Activated CD8-positive, alpha-beta memory T cell treated with anti-CD3 and anti-CD28 coated beads, Interleukin-2, amount 50 U/mL, for 24 hours (primary cell): ENCODE data around the gene SLK.

Experiments used
- DNase-seq: peaks from one replicate; pipeline ENCODE4 v3.0.0-alpha.2; 2020; ENCODE audit errors: extremely low read depth

Gene SLK

GRCh38 chr10:103941801-103942200 lies 25.1 kb upstream of the SLK start:
- no peak for DNase-seq

GRCh38 chr10:103942866-103943265 lies 24.1 kb upstream of the SLK start:
- DNase-seq, result no peak

DNA sequence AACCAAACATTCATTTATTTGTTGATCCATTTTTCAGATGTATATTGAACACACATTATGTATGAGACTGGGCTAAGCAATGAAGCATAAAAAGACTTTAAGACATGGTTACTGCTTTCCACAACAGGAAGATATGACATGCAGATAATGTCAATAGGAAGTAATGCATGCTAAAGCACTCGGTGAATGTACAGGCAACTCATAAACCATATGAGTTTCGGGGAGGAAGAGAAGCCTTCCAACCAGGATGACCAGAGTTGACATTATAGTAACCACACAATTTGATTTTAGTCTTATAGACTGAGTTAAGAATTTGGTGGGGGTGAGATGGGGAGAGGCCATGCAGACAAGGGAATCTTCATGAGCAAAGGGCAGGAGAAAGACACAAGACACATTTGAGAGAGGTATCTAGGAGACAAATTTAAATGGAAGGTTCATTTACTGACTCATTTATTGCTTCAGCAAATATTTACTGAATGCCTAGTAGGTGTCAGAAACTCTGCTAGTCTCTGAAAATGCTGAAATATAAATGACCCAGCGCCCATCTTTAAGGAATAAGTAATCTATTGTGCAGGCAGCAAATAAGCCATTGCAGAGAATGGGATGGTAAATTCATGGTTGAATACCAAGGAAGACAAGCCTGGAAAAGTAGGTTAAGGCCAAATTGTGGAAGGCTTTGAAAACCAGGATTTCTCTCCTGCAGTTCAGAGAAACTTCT lies 19.0 kb upstream of the SLK start:
- DNase-seq, result no peak

DNA sequence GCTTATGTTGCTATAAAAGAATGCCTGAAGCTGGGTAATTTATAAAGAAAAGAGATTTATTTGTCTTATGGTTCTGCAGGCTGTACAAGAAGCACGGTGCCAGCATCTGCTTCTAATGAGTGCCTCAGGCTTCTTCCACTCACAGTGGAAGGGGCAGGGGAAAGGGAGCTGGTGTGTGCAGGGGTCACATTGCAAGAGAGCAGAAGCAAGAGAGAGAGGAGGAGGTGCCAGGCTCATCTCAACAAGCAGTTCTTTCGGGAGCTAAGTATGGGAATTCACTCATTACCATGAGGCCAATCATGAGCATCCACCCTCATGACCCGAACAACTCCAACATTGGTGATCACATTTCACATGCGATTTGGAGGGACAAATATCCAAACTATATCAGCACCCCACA lies 17.2 kb upstream of the SLK start:
- DNase-seq, result no peak

- DNase-seq, result no peak
Measured at GRCh38 chr10:103951183-103951582, 15.8 kb upstream of the SLK start.

- no peak for DNase-seq
Measured at GRCh38 chr10:103951942-103952341, 15.0 kb upstream of the SLK start.

- no peak for DNase-seq
Measured at GRCh38 chr10:103954543-103954942, 12.4 kb upstream of the SLK start.

DNA sequence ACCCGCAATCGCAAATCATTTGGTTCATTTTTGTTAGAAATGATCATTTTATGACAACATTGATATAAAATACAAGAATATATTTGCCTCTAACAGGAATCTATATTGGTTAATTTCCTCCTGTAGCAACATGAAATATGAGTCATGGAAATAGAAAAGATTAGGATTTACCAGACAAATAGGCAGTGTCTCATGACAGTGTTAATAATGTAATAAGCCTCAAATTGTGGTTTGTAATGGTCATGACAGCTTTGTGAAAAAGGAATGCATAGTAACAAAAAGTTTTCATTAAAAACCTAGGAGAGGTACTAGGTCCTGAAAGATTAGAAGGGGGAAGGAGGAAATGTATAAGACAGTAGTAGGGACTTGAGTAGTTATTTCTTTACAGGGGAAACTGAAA lies 7.9 kb upstream of the SLK start:
- DNase-seq, result no peak

- no peak for DNase-seq
Measured at GRCh38 chr10:103960103-103960502, 6.8 kb upstream of the SLK start.

- DNase-seq, result no peak
Measured at GRCh38 chr10:103967448-103968071, 620 bp downstream of the SLK start.

- no peak for DNase-seq
Measured at GRCh38 chr10:103968441-103969391, 1.8 kb downstream of the SLK start.

- no peak for DNase-seq
Measured at GRCh38 chr10:103969436-103969835, 2.5 kb downstream of the SLK start.

- no peak for DNase-seq
Measured at GRCh38 chr10:103969857-103970627, 3.1 kb downstream of the SLK start.

GRCh38 chr10:103975169-103975568 lies 8.2 kb downstream of the SLK start:
- DNase-seq, result no peak

DNA sequence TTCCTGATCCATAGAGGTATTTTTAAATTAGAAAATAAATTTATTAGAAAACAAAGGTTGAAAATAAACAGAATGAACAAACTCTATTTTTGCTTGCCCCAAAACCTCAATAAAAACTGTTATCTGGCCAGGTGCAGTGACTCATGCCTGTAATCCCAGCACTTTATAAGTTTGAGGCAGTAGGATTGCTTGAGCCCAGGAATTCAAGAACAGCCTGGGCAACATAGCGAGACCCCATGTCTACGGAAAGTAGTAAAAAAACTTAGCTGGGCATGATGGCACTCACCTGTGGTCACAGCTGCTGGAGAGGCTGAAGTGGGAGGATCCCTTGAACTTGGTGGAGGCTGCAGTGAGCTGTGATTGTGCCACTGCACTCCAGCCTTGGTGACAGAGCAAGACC lies 10.3 kb downstream of the SLK start:
- no peak for DNase-seq

DNA sequence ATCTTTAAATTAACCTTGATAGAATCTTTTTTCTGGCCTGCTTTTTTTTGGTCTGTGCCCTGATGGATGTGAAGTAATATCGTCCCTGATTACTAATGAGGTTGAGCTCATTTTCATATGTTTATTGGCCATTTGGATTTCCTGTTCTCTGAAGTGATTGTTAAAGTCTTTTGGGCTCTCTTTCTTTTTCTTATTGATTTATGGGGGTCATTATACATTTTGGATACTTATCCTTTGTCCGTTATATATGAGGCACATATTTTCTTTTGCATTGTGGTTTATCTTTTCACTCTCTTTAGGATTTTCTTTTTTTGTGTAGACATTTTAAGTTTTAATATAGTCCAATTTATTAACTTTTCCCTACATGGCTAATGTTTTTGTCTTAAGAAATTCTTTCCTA lies 12.6 kb downstream of the SLK start:
- DNase-seq, result no peak

- no peak for DNase-seq
Measured at GRCh38 chr10:103980288-103980906, 13.5 kb downstream of the SLK start.

GRCh38 chr10:103982639-103983038 lies 15.7 kb downstream of the SLK start:
- DNase-seq, result no peak

DNA sequence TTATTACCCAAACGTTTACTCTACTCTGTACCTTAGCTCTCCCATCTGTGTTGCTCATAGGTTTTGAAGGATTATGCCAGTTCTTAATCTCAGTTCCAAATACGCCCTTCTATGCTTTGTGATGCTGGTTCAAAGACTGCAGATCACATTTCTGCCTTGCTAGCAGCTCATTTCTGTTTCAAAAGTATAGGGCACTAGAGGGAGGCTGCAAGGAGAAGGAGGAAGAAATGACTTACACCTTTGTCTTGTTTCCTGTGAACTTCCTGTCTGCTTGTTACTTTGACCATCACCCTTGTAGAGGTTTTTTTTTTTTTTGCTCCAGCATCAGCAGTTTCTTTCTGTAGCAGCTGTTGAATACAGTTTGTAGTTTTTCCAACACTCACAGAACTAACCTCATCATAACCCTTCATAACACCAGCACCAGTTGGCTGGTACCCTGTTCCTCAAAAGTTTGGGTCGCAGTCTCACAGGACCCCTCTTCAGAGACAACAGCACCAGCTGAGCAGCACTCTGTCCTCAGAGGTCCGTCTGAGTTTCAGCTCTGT lies 16.5 kb downstream of the SLK start:
- no peak for DNase-seq

DNA sequence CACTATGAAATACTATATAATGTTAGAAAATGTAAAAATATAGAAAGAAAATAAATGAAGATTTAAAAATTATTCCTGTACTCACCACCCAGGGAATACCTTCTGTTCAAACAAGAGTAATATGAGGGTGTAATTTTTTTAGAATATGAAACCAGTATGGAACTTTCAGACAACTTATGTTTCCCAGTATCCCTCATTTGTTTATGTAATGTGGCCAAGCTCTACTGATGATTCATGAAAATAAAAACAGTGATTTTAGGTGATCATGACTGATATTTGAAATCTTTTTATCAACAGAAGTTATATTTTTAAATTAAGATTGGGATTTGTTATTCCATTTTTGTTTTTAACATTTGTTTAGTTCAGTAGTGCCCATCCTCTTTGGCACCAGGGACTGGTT lies 18.8 kb downstream of the SLK start:
- DNase-seq, result no peak

DNA sequence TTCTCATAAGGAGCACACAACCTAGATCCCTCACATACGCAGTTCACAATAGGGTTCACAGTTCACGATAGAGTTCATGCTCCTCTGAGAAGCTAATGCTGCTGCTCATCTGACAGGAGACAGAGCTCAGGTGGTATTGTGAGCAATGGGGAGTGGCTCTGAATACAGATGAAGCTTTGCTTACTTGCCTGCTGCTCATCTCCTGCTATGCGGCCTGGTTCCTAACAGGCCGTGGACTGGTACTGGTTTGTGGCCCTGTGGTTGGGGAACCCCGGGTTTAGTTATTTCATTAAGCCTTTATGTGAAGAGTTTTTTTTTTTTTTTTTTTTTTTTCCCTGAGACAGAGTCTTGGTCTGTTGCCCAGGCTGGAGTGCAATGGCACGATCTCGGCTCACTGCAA lies 19.4 kb downstream of the SLK start:
- no peak for DNase-seq
